ENCODE data around the gene PROSER1.

DNA sequence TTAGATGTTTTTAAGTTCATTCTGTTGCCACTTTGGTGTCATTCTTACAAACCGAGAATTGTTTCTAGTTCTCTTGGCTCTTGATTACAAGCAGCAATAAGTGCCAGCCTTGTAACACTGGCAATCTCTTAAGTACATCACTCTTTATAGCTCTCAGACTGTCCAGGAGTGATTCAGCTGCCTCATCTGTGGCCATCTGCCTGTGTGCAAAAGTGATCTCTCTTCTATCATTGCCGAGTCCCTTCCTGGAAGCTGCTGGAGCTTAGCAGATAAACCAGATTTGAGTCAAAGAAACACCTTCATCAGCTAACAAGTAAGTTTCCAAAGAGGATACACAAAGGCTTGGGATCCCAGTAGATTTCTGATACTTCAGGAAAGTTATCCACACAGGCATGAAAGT is 70.4 kb downstream of the PROSER1 start:
- TF ChIP-seq CTCF (IDR thresholded peaks at IDR 0.05) (no peak), POLR2A (IDR thresholded peaks at IDR 0.05) (no peak), EP300 (IDR thresholded peaks at IDR 0.05) (no peak)

Measured in tibial nerve (tissue), 4 donors.